Mesenchymal stem cell (in vitro differentiated cells and primary cell): ENCODE results near the gene TMEM121.
"Not testable (repeated sequence)": the region's sequence is repeated elsewhere in the genome, so short reads cannot be mapped to it uniquely, and the experiment has no call there.

Experiments
- DNase-seq: peaks from one replicate; pipeline ENCODE4 v3.0.0-alpha.2; 2013
- H2AFZ ChIP-seq: one replicate; pipeline ENCODE4 v1.6.1; 2013; ENCODE audit warnings: low read depth, mild to moderate bottlenecking, control low read depth, inconsistent platforms, low read length, moderate library complexity
- H2AK5ac ChIP-seq: 2 replicates; pipeline ENCODE4 v1.6.1; 2013; ENCODE audit warnings: low read length, moderate library complexity, mild to moderate bottlenecking, inconsistent platforms; ENCODE audit not compliant: severe bottlenecking
- H2BK120ac ChIP-seq: one replicate; pipeline ENCODE4 v1.6.1; 2013; ENCODE audit warnings: low read depth, mild to moderate bottlenecking, inconsistent platforms, low read length, moderate library complexity
- H2BK12ac ChIP-seq, 2 experiments: one replicate each; pipeline ENCODE4 v1.6.1; 2013; ENCODE audit warnings: inconsistent platforms in 2 of 2, low read length in 2 of 2, mild to moderate bottlenecking in 2 of 2, moderate library complexity in 2 of 2, control low read depth in 1 of 2
- H2BK15ac ChIP-seq: one replicate; pipeline ENCODE4 v1.6.1; 2013; ENCODE audit warnings: mild to moderate bottlenecking, low read depth, inconsistent platforms; ENCODE audit not compliant: poor library complexity, severe bottlenecking
- H2BK5ac ChIP-seq: 2 replicates; pipeline ENCODE4 v1.6.1; 2013; ENCODE audit warnings: low read depth, mild to moderate bottlenecking, low read length, control low read depth, inconsistent platforms; ENCODE audit not compliant: poor library complexity, severe bottlenecking
- H3K14ac ChIP-seq, 2 experiments: one replicate each; pipeline ENCODE4 v1.6.1; 2013; ENCODE audit warnings: inconsistent platforms in 2 of 2, low read length in 2 of 2, control low read depth in 1 of 2, mild to moderate bottlenecking in 1 of 2, moderate library complexity in 1 of 2
- H3K18ac ChIP-seq, 2 experiments: one replicate each; pipeline ENCODE4 v1.6.1; 2013; ENCODE audit warnings: inconsistent platforms in 2 of 2, low read length in 2 of 2, control low read depth in 1 of 2, low read depth in 1 of 2, mild to moderate bottlenecking in 1 of 2
- H3K23ac ChIP-seq, 2 experiments: one replicate each; pipeline ENCODE4 v1.6.1; 2013; ENCODE audit warnings: inconsistent platforms in 2 of 2, low read length in 2 of 2, mild to moderate bottlenecking in 2 of 2, moderate library complexity in 2 of 2, control low read depth in 1 of 2
- H3K27ac ChIP-seq: 2 replicates; pipeline ENCODE4 v1.5.1; 2013; ENCODE audit warnings: mild to moderate bottlenecking, moderate library complexity, low read length, control low read depth, inconsistent platforms; ENCODE audit not compliant: poor library complexity, severe bottlenecking
- H3K27me3 ChIP-seq, 2 experiments: 2 replicates each; pipeline versions ENCODE4 v1.6.1 to v1.7.0; 2013; ENCODE audit warnings: low read length in 2 of 2, mild to moderate bottlenecking in 2 of 2, moderate library complexity in 2 of 2, control low read depth in 1 of 2, inconsistent platforms in 1 of 2; ENCODE audit not compliant: control insufficient read depth in 1 of 2, insufficient read depth in 1 of 2
- H3K36me3 ChIP-seq, 2 experiments: 2 replicates each; pipeline versions ENCODE4 v1.6.1 to v1.7.0; 2013; ENCODE audit warnings: low read length in 2 of 2, control low read depth in 1 of 2, inconsistent platforms in 1 of 2, low read depth in 1 of 2, mild to moderate bottlenecking in 1 of 2; ENCODE audit not compliant: insufficient read depth in 2 of 2, control insufficient read depth in 1 of 2
- H3K4ac ChIP-seq, 2 experiments: one replicate each; pipeline ENCODE4 v1.6.1; 2013; ENCODE audit warnings: inconsistent platforms in 2 of 2, low read length in 2 of 2, mild to moderate bottlenecking in 2 of 2, moderate library complexity in 2 of 2, control low read depth in 1 of 2, low read depth in 1 of 2
- H3K4me1 ChIP-seq: 2 replicates; pipeline ENCODE4 v1.6.1; 2013; ENCODE audit warnings: low read depth, low read length, control low read depth; ENCODE audit not compliant: control insufficient read depth, insufficient read depth
- H3K4me2 ChIP-seq: 2 replicates; pipeline ENCODE4 v1.6.1; 2013; ENCODE audit warnings: low read length, mild to moderate bottlenecking, inconsistent platforms; ENCODE audit not compliant: poor library complexity, severe bottlenecking
- H3K4me3 ChIP-seq, 2 experiments: 2 replicates each; pipeline versions ENCODE4 v1.5.1 to v1.7.0; 2013; ENCODE audit warnings: low read length in 2 of 2, mild to moderate bottlenecking in 2 of 2, control low read depth in 1 of 2, low read depth in 1 of 2; ENCODE audit not compliant: insufficient read depth in 1 of 2
- H3K79me1 ChIP-seq: replicated peaks from 2 replicates; pipeline ENCODE4 v1.6.1; 2013; ENCODE audit warnings: mild to moderate bottlenecking, control low read depth, low read length, inconsistent platforms; ENCODE audit not compliant: poor library complexity, severe bottlenecking
- H3K9ac ChIP-seq: 2 replicates; pipeline ENCODE4 v1.7.0; 2013; ENCODE audit warnings: mild to moderate bottlenecking, low read length, moderate library complexity
- H3K9me3 ChIP-seq: 2 replicates; pipeline ENCODE4 v1.7.0; 2013; ENCODE audit warnings: mild to moderate bottlenecking, low read length; ENCODE audit not compliant: control insufficient read depth
- H4K8ac ChIP-seq: one replicate; pipeline ENCODE4 v1.6.1; 2013; ENCODE audit warnings: inconsistent platforms, mild to moderate bottlenecking, low read length, moderate library complexity
- H4K91ac ChIP-seq: one replicate; pipeline ENCODE4 v1.6.1; 2013; ENCODE audit warnings: mild to moderate bottlenecking, low read length, inconsistent platforms
- WGBS: methylation state at CpG from one replicate; pipeline ENCODE4 v1.1.7; 2013; ENCODE audit warnings: mixed read lengths; 5-methylcytosine and 5-hydroxymethylcytosine counted together

TMEM121 gene

GRCh38 chr14:105547072-105547471 is 20.7 kb downstream of the TMEM121 start:
- not testable (repeated sequence) for H3K4ac ChIP-seq, H3K18ac ChIP-seq, H2AFZ ChIP-seq, H3K4me3 ChIP-seq, H4K91ac ChIP-seq, H3K4me1 ChIP-seq, H2AK5ac ChIP-seq, H2BK15ac ChIP-seq, H3K27ac ChIP-seq, H2BK120ac ChIP-seq, H3K79me1 ChIP-seq, H2BK5ac ChIP-seq, H2BK12ac ChIP-seq, DNase-seq, H3K27me3 ChIP-seq, H3K4me2 ChIP-seq, H3K9ac ChIP-seq, H3K36me3 ChIP-seq, H4K8ac ChIP-seq, H3K14ac ChIP-seq, H3K23ac ChIP-seq
- 95% methylated on average over 13 of the region's 24 CpGs for WGBS
- H3K9me3 ChIP-seq = peaks cover 17% of the 10 kb centered on the region

DNA sequence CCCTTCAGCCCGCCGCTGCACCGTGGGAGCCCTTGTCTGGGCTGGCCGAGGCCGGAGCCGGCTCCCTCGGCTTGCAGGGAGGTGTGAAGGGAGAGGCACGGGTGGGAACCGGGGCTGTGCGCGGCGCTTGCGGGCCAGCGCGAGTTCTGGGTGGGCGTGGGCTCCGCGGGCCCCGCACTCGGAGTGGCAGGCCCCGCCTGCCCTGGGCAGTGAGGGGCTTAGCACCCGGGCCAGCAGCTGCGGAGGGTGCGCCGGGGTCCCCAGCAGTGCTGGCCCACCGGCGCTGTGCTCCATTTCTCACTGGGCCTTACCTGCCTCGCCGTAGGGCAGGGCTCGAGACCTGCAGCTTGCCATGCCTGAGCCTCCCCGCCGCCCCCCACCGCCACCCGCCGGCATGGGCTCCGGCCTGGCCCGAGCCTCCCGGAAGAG is 21.4 kb downstream of the TMEM121 start:
- Histone ChIP-seq H2AFZ (no peak overlapping the region), H2BK15ac (no peak overlapping the region), H3K4me1 (no peaks in the 10 kb centered on the region), H3K18ac (no peak overlapping the region), H3K9me3 (peaks cover 15% of the 10 kb centered on the region), H2BK120ac (no peak overlapping the region), H3K27ac (no peak overlapping the region), H2BK5ac (no peak overlapping the region), H4K91ac (no peak overlapping the region), H3K27me3 (peaks cover 0 to 8% of the 10 kb centered on the region in 2 experiments), H3K4ac (no peak overlapping the region), H3K36me3 (no peaks in the 10 kb centered on the region), H4K8ac (no peak overlapping the region), H3K23ac (no peak overlapping the region), H3K9ac (no peak overlapping the region), H3K79me1 (no peaks in the 10 kb centered on the region), H3K4me2 (no peak overlapping the region), H3K14ac (no peak overlapping the region), H2AK5ac (no peak overlapping the region), H3K4me3 (no peak overlapping the region), H2BK12ac (no peak overlapping the region)
- no peak for DNase-seq
- WGBS = 92% methylated on average over 36 of the region's 38 CpGs

- Histone ChIP-seq H3K36me3 (no peaks in the 10 kb centered on the region), H2BK5ac (no peak overlapping the region), H3K9me3 (no peaks in the 10 kb centered on the region), H3K79me1 (no peaks in the 10 kb centered on the region), H2AFZ (no peak overlapping the region), H3K18ac (no peak overlapping the region), H4K8ac (no peak overlapping the region), H3K9ac (no peak overlapping the region), H3K4me2 (no peak overlapping the region), H3K23ac (no peak overlapping the region), H2BK15ac (no peak overlapping the region), H4K91ac (no peak overlapping the region), H3K27ac (no peak overlapping the region), H3K14ac (no peak overlapping the region), H3K4me1 (no peaks in the 10 kb centered on the region), H2AK5ac (no peak overlapping the region), H3K27me3 (peaks cover 0 to 12% of the 10 kb centered on the region in 2 experiments), H3K4ac (no peak overlapping the region), H2BK12ac (no peak overlapping the region), H2BK120ac (no peak overlapping the region), H3K4me3 (no peak overlapping the region)
- no peak for DNase-seq
- 90% methylated on average over 23 of the region's 23 CpGs for WGBS
Observed at GRCh38 chr14:105549481-105549880, 23.1 kb downstream of the TMEM121 start.

GRCh38 chr14:105554022-105554421 is 27.6 kb downstream of the TMEM121 start:
- Histone ChIP-seq H2BK15ac (no peak overlapping the region), H4K91ac (no peak overlapping the region), H4K8ac (no peak overlapping the region), H3K18ac (no peak overlapping the region), H3K27ac (no peak overlapping the region), H2BK5ac (no peak overlapping the region), H3K4me3 (no peak overlapping the region), H3K36me3 (no peaks in the 10 kb centered on the region), H2AFZ (no peak overlapping the region), H2BK120ac (no peak overlapping the region), H3K4me2 (no peak overlapping the region), H2AK5ac (no peak overlapping the region), H3K4ac (no peak overlapping the region), H3K14ac (no peak overlapping the region), H3K79me1 (no peaks in the 10 kb centered on the region), H3K4me1 (no peaks in the 10 kb centered on the region), H2BK12ac (no peak overlapping the region), H3K27me3 (peaks cover 0 to 20% of the 10 kb centered on the region in 2 experiments), H3K9ac (no peak overlapping the region), H3K9me3 (no peaks in the 10 kb centered on the region), H3K23ac (no peak overlapping the region)
- 80% methylated on average over 6 of the region's 6 CpGs for WGBS
- no peak for DNase-seq
